H9 (cell line): ENCODE data around the gene TAT. TPM values are rescaled to one million over a fixed set of nuclear protein-coding genes. Genes with fewer than 3 reads are reported as not detected.

Experiments
- DNase-seq: peaks from one replicate; pipeline ENCODE4 v3.0.0-alpha.2; 2017
- H2AFZ ChIP-seq: one replicate; pipeline ENCODE4 v1.6.1; 2013; ENCODE audit warnings: mild to moderate bottlenecking, low read length, control low read depth, moderate library complexity
- H2AK5ac ChIP-seq: 2 replicates; pipeline ENCODE4 v1.6.1; 2013; ENCODE audit warnings: low read length, control low read depth, mixed read lengths; ENCODE audit not compliant: insufficient read length
- H2BK120ac ChIP-seq: one replicate; pipeline ENCODE4 v1.6.1; 2013; ENCODE audit warnings: low read depth, mild to moderate bottlenecking, low read length, control low read depth, inconsistent platforms; ENCODE audit not compliant: poor library complexity, severe bottlenecking
- H2BK12ac ChIP-seq: 2 replicates; pipeline ENCODE4 v1.6.1; 2013; ENCODE audit warnings: low read length, control low read depth, mixed read lengths, low read depth; ENCODE audit not compliant: insufficient read length
- H2BK15ac ChIP-seq: 2 replicates; pipeline ENCODE4 v1.6.1; 2013; ENCODE audit warnings: low read depth, low read length, control low read depth
- H2BK20ac ChIP-seq: one replicate; pipeline ENCODE4 v1.6.1; 2013; ENCODE audit warnings: low read depth, mild to moderate bottlenecking, low read length, control low read depth, inconsistent platforms; ENCODE audit not compliant: poor library complexity, severe bottlenecking
- H2BK5ac ChIP-seq: 2 replicates; pipeline ENCODE4 v1.6.1; 2013; ENCODE audit warnings: low read length, control low read depth, mixed read lengths; ENCODE audit not compliant: insufficient read length
- H3K14ac ChIP-seq: 2 replicates; pipeline ENCODE4 v1.6.1; 2013; ENCODE audit warnings: low read length, control low read depth; ENCODE audit not compliant: insufficient read depth
- H3K18ac ChIP-seq: 2 replicates; pipeline ENCODE4 v1.6.1; 2013; ENCODE audit warnings: low read depth, mild to moderate bottlenecking, mixed read lengths, low read length, control low read depth; ENCODE audit not compliant: insufficient read length
- H3K23ac ChIP-seq: 2 replicates; pipeline ENCODE4 v1.6.1; 2013; ENCODE audit warnings: low read length, control low read depth, mixed read lengths, low read depth; ENCODE audit not compliant: insufficient read length
- H3K23me2 ChIP-seq: 2 replicates; pipeline ENCODE4 v1.6.1; 2013; ENCODE audit warnings: low read depth, mild to moderate bottlenecking, mixed read lengths, low read length, control low read depth; ENCODE audit not compliant: insufficient read length, poor library complexity, severe bottlenecking
- H3K27ac ChIP-seq: 2 replicates; pipeline ENCODE4 v1.5.1; 2013; ENCODE audit warnings: low read length, control low read depth, mixed read lengths, low read depth; ENCODE audit not compliant: insufficient read length
- H3K27me3 ChIP-seq: 2 replicates; pipeline ENCODE4 v1.6.1; 2013; ENCODE audit warnings: low read length, control low read depth, inconsistent platforms; ENCODE audit not compliant: insufficient read depth
- H3K4ac ChIP-seq: 2 replicates; pipeline ENCODE4 v1.6.1; 2013; ENCODE audit warnings: low read depth, mild to moderate bottlenecking, control low read depth, inconsistent platforms, low read length, moderate library complexity
- H3K4me1 ChIP-seq: 2 replicates; pipeline ENCODE4 v1.6.1; 2013; ENCODE audit warnings: low read length, control low read depth, inconsistent platforms; ENCODE audit not compliant: insufficient read depth
- H3K4me2 ChIP-seq: 2 replicates; pipeline ENCODE4 v1.6.1; 2013; ENCODE audit warnings: low read length, control low read depth, mixed read lengths; ENCODE audit not compliant: insufficient read length, insufficient read depth
- H3K56ac ChIP-seq: 2 replicates; pipeline ENCODE4 v1.6.1; 2013; ENCODE audit warnings: low read depth, mild to moderate bottlenecking, mixed read lengths, low read length, control low read depth; ENCODE audit not compliant: insufficient read length
- H3K79me1 ChIP-seq: 2 replicates; pipeline ENCODE4 v1.6.1; 2013; ENCODE audit warnings: low read depth, mild to moderate bottlenecking, moderate library complexity, low read length, control low read depth, inconsistent platforms; ENCODE audit not compliant: insufficient read depth, poor library complexity, severe bottlenecking
- H3K79me2 ChIP-seq: 2 replicates; pipeline ENCODE4 v1.6.1; 2013; ENCODE audit warnings: low read length, control low read depth, inconsistent platforms; ENCODE audit not compliant: insufficient read depth
- H3K9ac ChIP-seq: 2 replicates; pipeline ENCODE4 v1.6.1; 2013; ENCODE audit warnings: low read length, control low read depth, mixed read lengths; ENCODE audit not compliant: insufficient read length; ENCODE audit errors: extremely low read depth
- H3K9me3 ChIP-seq: one replicate; pipeline ENCODE4 v1.6.1; 2013; ENCODE audit warnings: low read depth, low read length, inconsistent platforms; ENCODE audit not compliant: control insufficient read depth
- H3T11ph ChIP-seq: one replicate; pipeline ENCODE4 v1.6.1; 2013; ENCODE audit warnings: mild to moderate bottlenecking, low read length, control low read depth, inconsistent platforms
- H4K20me1 ChIP-seq: one replicate; pipeline ENCODE4 v1.6.1; 2013; ENCODE audit not compliant: control insufficient read depth, insufficient read length, insufficient read depth
- H4K5ac ChIP-seq: 2 replicates; pipeline ENCODE4 v1.6.1; 2013; ENCODE audit warnings: low read depth, mild to moderate bottlenecking, mixed read lengths, low read length, control low read depth; ENCODE audit not compliant: insufficient read length
- H4K8ac ChIP-seq: replicated peaks from 2 replicates; pipeline ENCODE4 v1.6.1; 2013; ENCODE audit warnings: low read length, control low read depth, mixed read lengths, low read depth; ENCODE audit not compliant: insufficient read length
- H4K91ac ChIP-seq: 2 replicates; pipeline ENCODE4 v1.6.1; 2013; ENCODE audit warnings: low read depth, mild to moderate bottlenecking, moderate library complexity, mixed read lengths, low read length, control low read depth; ENCODE audit not compliant: insufficient read length
- H3K27ac Mint-ChIP-seq, 3 experiments: 2 replicates in 2 of 3; 3 replicates in 1 of 3; pipeline ENCODE4 v1.8.0; 2020 to 2021; ENCODE audit warnings: mixed read lengths in 3 of 3, mild to moderate bottlenecking in 1 of 3, moderate library complexity in 1 of 3
- H3K27me3 Mint-ChIP-seq: 2 replicates; pipeline ENCODE4 v1.8.0; 2021; ENCODE audit warnings: low read depth, mild to moderate bottlenecking, moderate library complexity, mixed read lengths
- H3K36me3 Mint-ChIP-seq, 3 experiments: 2 replicates in 2 of 3; 3 replicates in 1 of 3; pipeline ENCODE4 v1.8.0; 2020 to 2021; ENCODE audit warnings: low read depth in 3 of 3, mixed read lengths in 3 of 3; ENCODE audit not compliant: insufficient read depth in 1 of 3
- H3K4me1 Mint-ChIP-seq, 2 experiments: 2 replicates each; pipeline ENCODE4 v1.8.0; 2020; ENCODE audit warnings: mixed read lengths in 2 of 2
- H3K4me3 Mint-ChIP-seq, 2 experiments: 2 replicates in 1 of 2; 3 replicates in 1 of 2; pipeline ENCODE4 v1.8.0; 2020 to 2021; ENCODE audit warnings: mild to moderate bottlenecking in 2 of 2, mixed read lengths in 2 of 2, moderate library complexity in 1 of 2
- H3K9me3 Mint-ChIP-seq, 2 experiments: 2 replicates in 1 of 2; 3 replicates in 1 of 2; pipeline ENCODE4 v1.8.0; 2020; ENCODE audit warnings: mild to moderate bottlenecking in 2 of 2, mixed read lengths in 2 of 2, moderate library complexity in 1 of 2
- CTCF ChIP-seq: fragments of 200-600 bp; sonication (generic); conservative IDR thresholded peaks from 3 replicates; pipeline ENCODE4 v1.8.0; 2021; ENCODE audit warnings: antibody characterized with exemption, mild to moderate bottlenecking
- WGBS: extraction: QIAGEN DNeasy Blood & Tissue Kit; methylation state at CpG from one replicate; pipeline ENCODE4 v1.1.7; 2013; ENCODE audit warnings: missing lambda C conversion rate, low lambda C conversion rate, mixed read lengths; ENCODE audit not compliant: insufficient read length; ENCODE audit errors: extremely low coverage; 5-methylcytosine and 5-hydroxymethylcytosine counted together
- total RNA-seq: library from RNA; stranded (reverse); gene quantifications from 2 replicates; pipeline ENCODE4 v1.2.1, GENCODE V29; 2021

TAT gene
- total RNA-seq, 1 experiment from 2014 or later, result not detected

- H2BK15ac ChIP-seq, result no peak overlapping the region
- no peak overlapping the region for H3K27ac Mint-ChIP-seq
- no peak for DNase-seq
- no peaks in the 10 kb centered on the region for H3K79me2 ChIP-seq
- H3T11ph ChIP-seq, result no peak overlapping the region
- no peaks in the 10 kb centered on the region; the same call in 1 of the 2 replicates for H3K27me3 Mint-ChIP-seq
- H3K56ac ChIP-seq, result no peak overlapping the region
- H2AFZ ChIP-seq, result no peak overlapping the region
- no peaks in the 10 kb centered on the region for H4K20me1 ChIP-seq
- no peak overlapping the region for H3K23ac ChIP-seq
- peaks cover 2% of the 10 kb centered on the region; the same call in 1 of the 2 replicates for H3K4me1 ChIP-seq
- H3K23me2 ChIP-seq, result peaks cover 2% of the 10 kb centered on the region
- no peak overlapping the region for H3K4ac ChIP-seq
- H3K9ac ChIP-seq, result no peak overlapping the region
- no peak overlapping the region for H3K4me2 ChIP-seq
- no peaks in the 10 kb centered on the region for H3K9me3 ChIP-seq
- H3K27ac ChIP-seq, result no peak overlapping the region
- H3K27me3 ChIP-seq, result no peaks in the 10 kb centered on the region
- no peaks in the 10 kb centered on the region for H3K9me3 Mint-ChIP-seq
- H3K79me1 ChIP-seq, result no peaks in the 10 kb centered on the region
- no peak overlapping the region for H2BK120ac ChIP-seq
- peaks cover 14 to 17% of the 10 kb centered on the region in 2 experiments for H3K4me1 Mint-ChIP-seq
- no peak overlapping the region for H4K91ac ChIP-seq
- H2BK20ac ChIP-seq, result no peak overlapping the region
- H2AK5ac ChIP-seq, result no peak overlapping the region
- no peak overlapping the region for H3K18ac ChIP-seq
- H3K4me3 Mint-ChIP-seq, result no peak overlapping the region
- no peak overlapping the region for H4K8ac ChIP-seq
- H3K14ac ChIP-seq, result no peak overlapping the region
- no peak overlapping the region for H2BK12ac ChIP-seq
- no peaks in the 10 kb centered on the region for H3K36me3 Mint-ChIP-seq
- TF ChIP-seq CTCF, result no peak
- no peak overlapping the region for H2BK5ac ChIP-seq
- H4K5ac ChIP-seq, result no peak overlapping the region
- WGBS, result no CpG with 5 or more reads among the region's 3 CpGs
Measured at GRCh38 chr16:71520550-71520949, 56.3 kb downstream of the TAT start.

Other genes starting within 250 kb of the TAT start
- 0.85 and 0.97 TPM in 2 replicates for gene CALB2, start 218.4 kb downstream of the TAT start, total RNA-seq
- not detected in 2 replicates for gene TLE7, start 135.0 kb downstream of the TAT start, total RNA-seq
- 9.6 and 10.1 TPM in 2 replicates for gene ZNF23, start 114.8 kb downstream of the TAT start, total RNA-seq
- gene ZNF19, start 87.8 kb downstream of the TAT start, total RNA-seq, result 4.2 and 4.7 TPM in 2 replicates
- 5.9 and 6.8 TPM in 2 replicates for gene CHST4, start 50.7 kb downstream of the TAT start, total RNA-seq
- gene MARVELD3, start 49.1 kb upstream of the TAT start, total RNA-seq, result 25.2 and 27.0 TPM in 2 replicates
- gene PHLPP2, start 147.6 kb upstream of the TAT start, total RNA-seq, result 19.3 and 23.2 TPM in 2 replicates
- gene AP1G1, start 231.7 kb upstream of the TAT start, total RNA-seq, result 79.2 and 83.1 TPM in 2 replicates